HepG2 (cell line): ENCODE results near the gene L3MBTL1.

Source experiments
- ARHGAP35 ChIP-seq: sonication (generic); formaldehyde crosslinking; IDR thresholded peaks from 2 replicates; pipeline ENCODE4 v1.9.0; 2022; ENCODE audit warnings: mild to moderate bottlenecking, inconsistent platforms, moderate library complexity, missing genetic modification reagents, borderline replicate concordance
- BRD4 ChIP-seq: sonication (generic); formaldehyde crosslinking; IDR thresholded peaks from 2 replicates; pipeline ENCODE4 v1.4.0; 2020; ENCODE audit warnings: missing genetic modification reagents
- CEBPB ChIP-seq: IDR thresholded peaks from 2 replicates; pipeline ENCODE4 v1.6.1; 2011; ENCODE audit warnings: low read depth, low read length, improper control_type of control experiment, borderline replicate concordance
- KDM5B ChIP-seq: sonication (generic); formaldehyde crosslinking; IDR thresholded peaks from 2 replicates; pipeline ENCODE4 v1.4.0; 2020; ENCODE audit warnings: missing genetic modification reagents, mild to moderate bottlenecking, borderline replicate concordance
- MEIS2 ChIP-seq: sonication (generic); formaldehyde crosslinking; IDR thresholded peaks from 2 replicates; pipeline ENCODE4 v1.9.0; 2021; ENCODE audit warnings: mild to moderate bottlenecking, missing genetic modification reagents
- POLR2AphosphoS5 ChIP-seq: IDR thresholded peaks from 2 replicates; pipeline ENCODE4 v1.6.1; 2012; ENCODE audit warnings: low read depth, low read length
- SPEN ChIP-seq: sonication (generic); formaldehyde crosslinking; IDR thresholded peaks from 2 replicates; pipeline ENCODE4 v1.5.1; 2020; ENCODE audit warnings: low read depth, mild to moderate bottlenecking, missing genetic modification reagents
- TARDBP ChIP-seq: sonication (generic); formaldehyde crosslinking; IDR thresholded peaks from 2 replicates; pipeline ENCODE4 v1.8.0; 2022; ENCODE audit warnings: mild to moderate bottlenecking, missing genetic modification reagents
- TCF12 ChIP-seq, 2 experiments: fragments of 450-650 bp in 1 of 2; sonication (generic) in 1 of 2; formaldehyde crosslinking in 1 of 2; IDR thresholded peaks; 2 replicates each; pipeline versions ENCODE4 v1.6.1 to v1.8.0; 2017 to 2022; ENCODE audit warnings: antibody characterized with exemption in 1 of 2, mild to moderate bottlenecking in 1 of 2, missing genetic modification reagents in 1 of 2, moderate library complexity in 1 of 2
- ZNF274 ChIP-seq: sonication (generic); formaldehyde crosslinking; IDR thresholded peaks from 2 replicates; pipeline ENCODE4 v1.5.1; 2020; ENCODE audit warnings: mild to moderate bottlenecking, missing genetic modification reagents
- TF ChIP-seq, protein P1 (sequence below): sonication (generic); formaldehyde crosslinking; IDR thresholded peaks from 2 replicates; pipeline ENCODE4 v1.5.0; 2020; ENCODE audit warnings: mild to moderate bottlenecking, missing genetic modification reagents, moderate library complexity
- TF ChIP-seq, protein P2 (sequence below): sonication (generic); formaldehyde crosslinking; IDR thresholded peaks from 2 replicates; pipeline ENCODE4 v1.5.1; 2020; ENCODE audit warnings: missing genetic modification reagents, mild to moderate bottlenecking, borderline replicate concordance
- TF ChIP-seq, protein P3 (sequence below): IDR thresholded peaks from 2 replicates; pipeline ENCODE4 v1.6.1; 2016; ENCODE audit warnings: missing compliant biosample characterization, missing genetic modification reagents, borderline replicate concordance

DNA sequence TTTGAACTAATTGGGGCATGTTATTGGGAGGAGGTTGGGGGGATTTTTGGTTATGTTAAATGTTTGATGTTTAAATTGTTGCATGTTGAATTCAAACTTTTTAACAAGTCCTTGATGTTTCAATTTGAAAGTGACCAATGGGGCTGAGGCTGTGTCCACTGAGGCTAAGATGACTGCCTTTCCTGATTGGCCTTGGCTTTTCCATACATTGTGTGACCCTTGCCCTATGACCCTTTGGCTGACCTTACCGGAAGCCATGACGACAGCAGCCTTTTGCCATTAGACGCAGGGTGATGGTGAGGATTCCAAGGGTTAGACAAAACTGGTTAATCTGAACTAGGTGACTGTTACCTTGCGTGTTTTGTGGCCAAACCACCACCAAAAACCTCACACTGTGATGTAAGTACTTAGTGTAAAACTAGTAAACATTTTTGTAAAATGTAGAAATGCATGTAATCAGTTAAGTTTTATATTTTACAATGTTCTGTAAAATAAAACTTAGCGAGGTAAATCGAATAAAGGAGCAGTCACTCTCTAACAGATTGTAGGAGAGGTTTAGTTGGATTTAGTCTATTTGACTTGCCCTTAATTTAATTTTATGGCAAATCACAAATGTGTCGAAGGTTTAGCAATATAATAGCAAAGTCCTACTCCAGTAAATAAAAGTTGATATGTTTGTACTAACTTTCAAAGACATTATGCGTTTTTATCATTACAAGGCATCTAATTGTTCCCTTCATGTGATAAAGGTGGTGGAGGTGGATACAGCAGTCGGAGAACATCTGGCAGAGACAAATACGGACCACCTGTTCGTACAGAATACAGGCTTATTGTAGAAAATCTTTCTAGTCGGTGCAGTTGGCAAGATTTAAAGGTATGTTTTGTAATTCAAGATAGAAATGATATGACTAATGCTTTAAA is 48.2 kb upstream of the L3MBTL1 start:
- TF ChIP-seq KDM5B (CRISPR knock-in tag) (no peak), SPEN (CRISPR knock-in tag) (no peak), ZNF274 (CRISPR knock-in tag) (no peak), MEIS2 (CRISPR knock-in tag) (no peak), POLR2AphosphoS5 (no peak), TARDBP (peak; percentile 46; the same call in 1 of the 2 replicates), TCF12 (IDR thresholded peaks at IDR 0.05) (no peak), TCF12 (CRISPR knock-in tag; IDR thresholded peaks at IDR 0.05) (no peak), BRD4 (CRISPR knock-in tag) (no peak), ARHGAP35 (CRISPR knock-in tag) (no peak), CEBPB (no peak)
- TF ChIP-seq, protein P1, sequence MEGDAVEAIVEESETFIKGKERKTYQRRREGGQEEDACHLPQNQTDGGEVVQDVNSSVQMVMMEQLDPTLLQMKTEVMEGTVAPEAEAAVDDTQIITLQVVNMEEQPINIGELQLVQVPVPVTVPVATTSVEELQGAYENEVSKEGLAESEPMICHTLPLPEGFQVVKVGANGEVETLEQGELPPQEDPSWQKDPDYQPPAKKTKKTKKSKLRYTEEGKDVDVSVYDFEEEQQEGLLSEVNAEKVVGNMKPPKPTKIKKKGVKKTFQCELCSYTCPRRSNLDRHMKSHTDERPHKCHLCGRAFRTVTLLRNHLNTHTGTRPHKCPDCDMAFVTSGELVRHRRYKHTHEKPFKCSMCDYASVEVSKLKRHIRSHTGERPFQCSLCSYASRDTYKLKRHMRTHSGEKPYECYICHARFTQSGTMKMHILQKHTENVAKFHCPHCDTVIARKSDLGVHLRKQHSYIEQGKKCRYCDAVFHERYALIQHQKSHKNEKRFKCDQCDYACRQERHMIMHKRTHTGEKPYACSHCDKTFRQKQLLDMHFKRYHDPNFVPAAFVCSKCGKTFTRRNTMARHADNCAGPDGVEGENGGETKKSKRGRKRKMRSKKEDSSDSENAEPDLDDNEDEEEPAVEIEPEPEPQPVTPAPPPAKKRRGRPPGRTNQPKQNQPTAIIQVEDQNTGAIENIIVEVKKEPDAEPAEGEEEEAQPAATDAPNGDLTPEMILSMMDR, result no peak
- TF ChIP-seq, protein P2, sequence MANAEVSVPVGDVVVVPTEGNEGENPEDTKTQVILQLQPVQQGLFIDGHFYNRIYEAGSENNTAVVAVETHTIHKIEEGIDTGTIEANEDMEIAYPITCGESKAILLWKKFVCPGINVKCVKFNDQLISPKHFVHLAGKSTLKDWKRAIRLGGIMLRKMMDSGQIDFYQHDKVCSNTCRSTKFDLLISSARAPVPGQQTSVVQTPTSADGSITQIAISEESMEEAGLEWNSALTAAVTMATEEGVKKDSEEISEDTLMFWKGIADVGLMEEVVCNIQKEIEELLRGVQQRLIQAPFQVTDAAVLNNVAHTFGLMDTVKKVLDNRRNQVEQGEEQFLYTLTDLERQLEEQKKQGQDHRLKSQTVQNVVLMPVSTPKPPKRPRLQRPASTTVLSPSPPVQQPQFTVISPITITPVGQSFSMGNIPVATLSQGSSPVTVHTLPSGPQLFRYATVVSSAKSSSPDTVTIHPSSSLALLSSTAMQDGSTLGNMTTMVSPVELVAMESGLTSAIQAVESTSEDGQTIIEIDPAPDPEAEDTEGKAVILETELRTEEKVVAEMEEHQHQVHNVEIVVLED (CRISPR knock-in tag), result no peak
- TF ChIP-seq, protein P3, sequence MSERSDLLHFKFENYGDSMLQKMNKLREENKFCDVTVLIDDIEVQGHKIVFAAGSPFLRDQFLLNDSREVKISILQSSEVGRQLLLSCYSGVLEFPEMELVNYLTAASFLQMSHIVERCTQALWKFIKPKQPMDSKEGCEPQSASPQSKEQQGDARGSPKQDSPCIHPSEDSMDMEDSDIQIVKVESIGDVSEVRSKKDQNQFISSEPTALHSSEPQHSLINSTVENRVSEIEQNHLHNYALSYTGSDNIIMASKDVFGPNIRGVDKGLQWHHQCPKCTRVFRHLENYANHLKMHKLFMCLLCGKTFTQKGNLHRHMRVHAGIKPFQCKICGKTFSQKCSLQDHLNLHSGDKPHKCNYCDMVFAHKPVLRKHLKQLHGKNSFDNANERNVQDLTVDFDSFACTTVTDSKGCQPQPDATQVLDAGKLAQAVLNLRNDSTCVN (CRISPR knock-in tag), result no peak
